ENCODE results near the gene CCT8L2. TPM values are rescaled to one million over a fixed set of nuclear protein-coding genes. Genes with fewer than 3 reads are reported as not detected.
"Not testable (repeated sequence)": the region's sequence is repeated elsewhere in the genome, so short reads cannot be mapped to it uniquely, and the experiment has no call there.

The CCT8L2 gene
- total RNA-seq, 4 donors from 2014 or later = not detected

GRCh38 chr22:16609548-16610261, 17.1 kb upstream of the CCT8L2 start:
- H3K9me3 ChIP-seq = peaks cover 0 to 2% (median 0%) of the 10 kb centered on the region in 4 donors
- H3K4me1 ChIP-seq = peaks cover 0 to 8% (median 0%) of the 10 kb centered on the region in 4 donors
- H3K4me3 ChIP-seq = peak overlapping the region in 2 of 4 donors; percentile 3 to 44
- peaks cover 0 to 32% of the 10 kb centered on the region in 2 donors for H3K27me3 ChIP-seq
- DNase-seq (ENCODE audit: low spot score in 2 of 2) = no peak
- TF ChIP-seq POLR2A (IDR thresholded peaks at IDR 0.05) (no peak), EP300 (IDR thresholded peaks at IDR 0.05) (no peak)
- TF ChIP-seq, protein P1, sequence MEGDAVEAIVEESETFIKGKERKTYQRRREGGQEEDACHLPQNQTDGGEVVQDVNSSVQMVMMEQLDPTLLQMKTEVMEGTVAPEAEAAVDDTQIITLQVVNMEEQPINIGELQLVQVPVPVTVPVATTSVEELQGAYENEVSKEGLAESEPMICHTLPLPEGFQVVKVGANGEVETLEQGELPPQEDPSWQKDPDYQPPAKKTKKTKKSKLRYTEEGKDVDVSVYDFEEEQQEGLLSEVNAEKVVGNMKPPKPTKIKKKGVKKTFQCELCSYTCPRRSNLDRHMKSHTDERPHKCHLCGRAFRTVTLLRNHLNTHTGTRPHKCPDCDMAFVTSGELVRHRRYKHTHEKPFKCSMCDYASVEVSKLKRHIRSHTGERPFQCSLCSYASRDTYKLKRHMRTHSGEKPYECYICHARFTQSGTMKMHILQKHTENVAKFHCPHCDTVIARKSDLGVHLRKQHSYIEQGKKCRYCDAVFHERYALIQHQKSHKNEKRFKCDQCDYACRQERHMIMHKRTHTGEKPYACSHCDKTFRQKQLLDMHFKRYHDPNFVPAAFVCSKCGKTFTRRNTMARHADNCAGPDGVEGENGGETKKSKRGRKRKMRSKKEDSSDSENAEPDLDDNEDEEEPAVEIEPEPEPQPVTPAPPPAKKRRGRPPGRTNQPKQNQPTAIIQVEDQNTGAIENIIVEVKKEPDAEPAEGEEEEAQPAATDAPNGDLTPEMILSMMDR (IDR thresholded peaks at IDR 0.05) = no peak
- WGBS, 2 donors = 0 to 2% methylated on average over 29 to 45 of the region's 77 CpGs
- H3K27ac ChIP-seq = no peak overlapping the region
- no peaks in the 10 kb centered on the region for H3K36me3 ChIP-seq

- no peak for TF ChIP-seq POLR2A (IDR thresholded peaks at IDR 0.05)
- TF ChIP-seq EP300 (IDR thresholded peaks at IDR 0.05) = no peak
- TF ChIP-seq, protein P1 (IDR thresholded peaks at IDR 0.05) = no peak
- Histone ChIP-seq H3K27me3 (peaks cover 0 to 37% of the 10 kb centered on the region in 2 donors), H3K9me3 (peaks cover 0 to 2% (median 0%) of the 10 kb centered on the region in 4 donors), H3K4me1 (peaks cover 0 to 8% (median 0%) of the 10 kb centered on the region in 4 donors), H3K36me3 (no peaks in the 10 kb centered on the region), H3K4me3 (peak overlapping the region in 1 of 4 donors; percentile 44), H3K27ac (no peak overlapping the region)
- no peak for DNase-seq (ENCODE audit: low spot score in 2 of 2)
- WGBS, 2 donors = 7% methylated on average over 20 to 22 of the region's 22 CpGs
Measured at GRCh38 chr22:16608931-16609330, 16.3 kb upstream of the CCT8L2 start.

GRCh38 chr22:16604257-16604998, 11.8 kb upstream of the CCT8L2 start:
- peaks cover 0 to 47% of the 10 kb centered on the region in 2 donors for H3K27me3 ChIP-seq
- 45 to 52% methylated on average over 8 of the region's 8 CpGs for whole genome bisulfite sequencing, 2 donors
- not testable (repeated sequence) for H3K27ac ChIP-seq; H3K4me3 ChIP-seq; DNase-seq (ENCODE audit: low spot score in 2 of 2); H3K4me1 ChIP-seq; H3K36me3 ChIP-seq; H3K9me3 ChIP-seq

GRCh38 chr22:16603770-16604242, 11.2 kb upstream of the CCT8L2 start:
- H3K27ac ChIP-seq; H3K36me3 ChIP-seq; H3K9me3 ChIP-seq; H3K4me3 ChIP-seq; DNase-seq (ENCODE audit: low spot score in 2 of 2); H3K4me1 ChIP-seq: not testable (repeated sequence)
- peaks cover 0 to 41% of the 10 kb centered on the region in 2 donors for H3K27me3 ChIP-seq
- 18 to 42% methylated on average over 9 of the region's 9 CpGs for WGBS, 2 donors

GRCh38 chr22:16603448-16603768, 10.8 kb upstream of the CCT8L2 start:
- DNase-seq (ENCODE audit: low spot score in 2 of 2) = no peak
- H3K9me3 ChIP-seq = peaks cover 0 to 2% (median 0%) of the 10 kb centered on the region in 4 donors
- H3K27me3 ChIP-seq = peaks cover 0 to 37% of the 10 kb centered on the region in 2 donors
- no peak for TF ChIP-seq EP300 (IDR thresholded peaks at IDR 0.05)
- no peak for TF ChIP-seq POLR2A (IDR thresholded peaks at IDR 0.05)
- TF ChIP-seq, protein P1 (IDR thresholded peaks at IDR 0.05) = no peak
- H3K27ac ChIP-seq = no peak overlapping the region
- no peaks in the 10 kb centered on the region for H3K36me3 ChIP-seq
- peak overlapping the region in 1 of 4 donors; percentile 60 for H3K4me3 ChIP-seq
- H3K4me1 ChIP-seq = no peaks in the 10 kb centered on the region
- 10 to 18% methylated on average over 6 of the region's 6 CpGs for WGBS, 2 donors

DNA sequence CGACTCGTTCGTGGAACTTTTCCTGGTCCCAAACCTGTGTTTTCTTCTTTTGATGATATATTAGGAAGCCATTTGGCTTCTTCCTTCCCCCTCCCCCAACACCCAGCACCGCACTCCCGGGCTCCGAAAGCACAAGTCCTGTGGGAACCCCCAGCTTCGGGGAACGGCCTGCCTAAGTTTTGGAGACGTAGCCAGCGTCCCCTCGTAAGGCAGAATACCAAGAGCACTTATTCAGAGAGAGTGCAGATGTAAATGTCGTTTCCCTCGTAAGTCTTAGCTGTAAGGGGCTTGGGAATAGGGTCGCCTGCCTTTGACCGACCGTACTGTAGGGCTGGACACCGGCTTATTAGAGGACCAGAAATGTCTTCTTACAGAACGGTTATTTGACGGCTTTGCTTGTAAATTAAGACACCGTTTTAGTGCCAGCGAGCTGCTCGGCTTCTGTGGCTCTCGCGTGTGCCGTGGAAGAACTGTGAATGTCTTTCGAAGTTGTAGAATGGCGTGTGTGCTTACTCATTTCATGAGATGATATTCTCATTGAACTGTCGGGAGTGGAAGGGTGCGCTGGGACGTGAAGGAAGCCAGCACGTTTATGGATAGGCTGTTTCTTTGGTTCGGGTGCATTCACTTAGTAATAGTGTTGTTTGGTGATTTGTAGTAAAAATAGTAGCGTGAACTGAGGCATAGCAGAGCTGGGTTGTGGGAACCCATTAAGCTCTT, 10.3 kb upstream of the CCT8L2 start:
- 2 to 6% methylated on average over 33 of the region's 33 CpGs for WGBS, 2 donors
- not testable (repeated sequence) for H3K36me3 ChIP-seq; H3K4me1 ChIP-seq; DNase-seq (ENCODE audit: low spot score in 2 of 2); H3K9me3 ChIP-seq
- peak overlapping the region in 3 of 4 donors; percentile 5 to 60 (median 40) for H3K4me3 ChIP-seq
- H3K27me3 ChIP-seq = peaks cover 0 to 33% of the 10 kb centered on the region in 2 donors
- H3K27ac ChIP-seq = peak overlapping the region in 1 of 4 donors; percentile 56

DNA sequence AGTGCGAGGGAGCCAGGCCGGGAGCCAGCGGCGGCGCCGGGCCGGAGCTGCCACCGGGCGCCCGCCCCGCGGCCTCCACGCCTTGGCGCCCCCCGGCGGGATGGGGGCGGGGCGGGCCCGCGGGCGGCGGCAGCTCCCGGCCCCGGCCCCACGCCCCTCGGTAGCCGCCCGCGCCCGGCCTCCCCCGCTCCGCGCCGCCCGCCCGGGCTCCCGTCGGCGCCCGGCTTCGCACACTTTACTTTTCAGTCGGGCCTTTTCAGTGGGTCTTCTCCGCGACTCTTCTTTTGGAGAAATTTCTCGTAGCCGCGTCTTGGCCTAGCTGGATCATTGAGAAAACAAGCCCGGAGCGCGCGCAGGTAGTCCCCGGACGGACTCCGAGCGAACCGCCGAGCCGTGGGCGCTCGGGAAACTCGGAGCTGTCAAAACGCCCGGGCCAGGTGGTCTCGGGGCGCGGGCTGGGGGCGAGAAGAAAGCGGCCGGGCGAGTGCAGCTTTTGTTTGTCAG, 9.7 kb upstream of the CCT8L2 start:
- H3K27ac ChIP-seq = peak overlapping the region in 1 of 4 donors; percentile 87

More for the DNA sequence above, 9.7 kb upstream of the CCT8L2 start:
- 1 to 3% methylated on average over 36 to 45 of the region's 70 CpGs for WGBS, 2 donors
- H3K4me3 ChIP-seq = peak overlapping the region in 2 of 4 donors; percentile 40 to 60
- DNase-seq (ENCODE audit: low spot score in 2 of 2); H3K36me3 ChIP-seq; H3K9me3 ChIP-seq; H3K4me1 ChIP-seq: not testable (repeated sequence)
- H3K27me3 ChIP-seq = peaks cover 0 to 33% of the 10 kb centered on the region in 2 donors

All from tibial nerve (tissue), 4 donors.